AG10803 (cell line): ENCODE data around the gene TH.

Source experiments
- DNase-seq: peaks from one replicate; pipeline ENCODE4 v3.0.0; 2010; ENCODE audit warnings: low read depth
- H3K4me3 ChIP-seq: 2 replicates; pipeline ENCODE4 v1.5.1; 2011; ENCODE audit warnings: mild to moderate bottlenecking, low read length, control low read depth
- TF ChIP-seq, protein P1 (sequence below): conservative IDR thresholded peaks from 2 replicates; pipeline ENCODE4 v1.5.1; 2011; ENCODE audit warnings: mild to moderate bottlenecking, low read length, control low read depth, inconsistent platforms

The TH gene

DNA sequence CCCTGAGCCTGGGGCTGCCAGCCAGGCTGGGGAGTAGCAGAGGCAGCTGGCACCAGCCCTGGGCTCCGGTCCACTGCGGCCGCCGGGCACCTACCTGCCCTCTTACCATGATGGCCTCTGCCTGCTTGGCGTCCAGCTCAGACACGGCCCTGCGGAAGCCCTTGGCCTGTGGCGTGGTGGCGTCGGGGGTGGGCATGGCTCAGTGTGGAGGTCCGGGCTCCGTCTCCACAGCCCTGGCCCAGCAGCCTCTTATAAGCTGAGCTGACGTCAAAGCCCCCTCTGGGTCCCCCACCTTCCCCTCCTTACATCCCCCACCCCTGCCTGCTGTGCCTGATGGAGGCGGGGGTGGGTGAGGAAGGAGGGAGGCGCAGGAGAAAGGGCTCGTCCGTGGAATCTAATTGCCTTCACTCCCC lies at the start of gene TH:
TSS of gene TH (minus strand) at position 225 of the 413 bp plus-strand sequence. CDS start at position 196, 29 bp downstream.
- H3K4me3 ChIP-seq = no peak within 1 kb of the TSS
- DNase-seq = no peak
- TF ChIP-seq, protein P1, sequence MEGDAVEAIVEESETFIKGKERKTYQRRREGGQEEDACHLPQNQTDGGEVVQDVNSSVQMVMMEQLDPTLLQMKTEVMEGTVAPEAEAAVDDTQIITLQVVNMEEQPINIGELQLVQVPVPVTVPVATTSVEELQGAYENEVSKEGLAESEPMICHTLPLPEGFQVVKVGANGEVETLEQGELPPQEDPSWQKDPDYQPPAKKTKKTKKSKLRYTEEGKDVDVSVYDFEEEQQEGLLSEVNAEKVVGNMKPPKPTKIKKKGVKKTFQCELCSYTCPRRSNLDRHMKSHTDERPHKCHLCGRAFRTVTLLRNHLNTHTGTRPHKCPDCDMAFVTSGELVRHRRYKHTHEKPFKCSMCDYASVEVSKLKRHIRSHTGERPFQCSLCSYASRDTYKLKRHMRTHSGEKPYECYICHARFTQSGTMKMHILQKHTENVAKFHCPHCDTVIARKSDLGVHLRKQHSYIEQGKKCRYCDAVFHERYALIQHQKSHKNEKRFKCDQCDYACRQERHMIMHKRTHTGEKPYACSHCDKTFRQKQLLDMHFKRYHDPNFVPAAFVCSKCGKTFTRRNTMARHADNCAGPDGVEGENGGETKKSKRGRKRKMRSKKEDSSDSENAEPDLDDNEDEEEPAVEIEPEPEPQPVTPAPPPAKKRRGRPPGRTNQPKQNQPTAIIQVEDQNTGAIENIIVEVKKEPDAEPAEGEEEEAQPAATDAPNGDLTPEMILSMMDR = no peak

DNA sequence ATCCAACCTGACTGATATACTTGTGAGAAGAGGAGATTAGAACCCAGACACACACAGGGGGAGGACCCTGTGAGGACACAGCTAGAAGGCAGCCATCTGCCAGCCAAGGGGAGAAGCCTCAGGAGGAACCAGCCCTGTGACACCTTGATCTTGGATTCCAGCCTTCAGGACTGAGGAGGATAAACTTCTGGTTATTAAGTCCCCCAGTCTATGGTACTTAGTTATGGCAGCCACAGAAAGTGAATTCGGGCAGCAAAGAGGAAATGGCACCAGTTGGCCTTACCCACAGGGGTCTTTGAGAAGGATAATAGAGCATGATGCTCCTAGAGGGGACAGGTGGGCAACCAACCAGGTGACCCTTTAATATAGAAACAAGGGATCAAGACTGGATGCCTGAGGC lies 49.4 kb upstream of the TH start:
- DNase-seq = no peak
- TF ChIP-seq, protein P1 = no peak
- H3K4me3 ChIP-seq = no peak overlapping the region

DNA sequence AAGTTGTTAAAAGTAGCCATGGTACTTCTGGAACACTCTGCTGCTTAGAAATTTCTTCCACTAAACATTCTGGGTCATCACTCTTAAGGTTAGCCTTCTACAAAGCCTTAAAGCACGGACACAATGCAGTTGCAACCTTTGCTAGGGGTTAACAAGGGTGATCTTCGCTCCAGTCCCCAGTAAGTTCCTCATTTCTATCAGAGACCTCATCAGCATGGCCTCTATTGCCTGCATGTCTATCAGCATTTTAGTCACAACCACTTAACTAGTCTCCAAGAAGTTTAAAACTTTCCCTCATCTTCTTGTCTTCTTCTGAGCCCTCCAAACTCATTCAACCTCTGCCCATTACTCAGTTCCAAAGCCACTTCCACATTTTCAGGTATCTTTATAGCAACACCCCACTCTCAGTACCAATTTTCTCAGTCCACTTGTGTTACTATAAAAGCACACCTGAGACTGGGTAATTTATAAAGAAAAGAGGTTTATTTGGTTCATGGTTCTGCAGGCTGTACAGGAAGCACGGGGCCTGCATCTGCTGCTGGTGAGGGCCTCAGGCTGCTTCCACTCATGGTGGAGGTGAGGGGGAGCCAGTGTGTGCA lies 48.7 kb upstream of the TH start:
- TF ChIP-seq, protein P1 = no peak
- no peak for DNase-seq

DNA sequence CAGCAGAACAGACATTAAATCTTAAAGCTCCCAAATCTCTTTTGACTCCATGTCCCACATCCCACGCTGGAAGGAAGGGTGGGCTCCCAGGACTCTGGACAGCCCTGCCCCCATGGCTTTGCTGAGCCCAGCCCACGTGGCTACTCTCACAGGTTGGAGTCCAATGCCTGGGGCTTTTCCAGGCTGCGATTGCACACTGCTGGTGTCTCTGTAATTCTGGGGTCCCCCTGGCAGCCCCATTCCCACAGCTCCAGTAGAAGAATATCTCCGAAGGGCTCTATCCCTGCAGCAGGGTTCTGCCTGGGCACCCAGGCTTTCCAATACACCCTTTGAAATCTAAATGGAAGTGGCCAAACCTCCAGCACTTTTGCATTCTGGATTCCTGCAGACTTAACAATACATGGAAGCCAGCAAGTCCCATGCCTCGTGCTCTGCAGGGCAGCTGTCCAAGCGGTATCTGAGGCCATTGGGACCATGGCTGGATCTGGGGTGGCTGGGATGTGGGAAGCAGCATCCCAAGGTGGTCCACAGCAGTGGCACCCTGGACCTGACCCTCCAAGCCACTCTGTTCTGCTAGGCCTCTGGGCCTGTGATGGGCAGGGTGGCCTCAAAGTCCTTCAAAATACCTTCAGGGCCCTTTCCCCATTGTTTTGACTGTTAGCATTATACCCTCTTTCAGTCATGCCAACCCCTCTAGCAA lies 47.9 kb upstream of the TH start:
- no peak for DNase-seq
- H3K4me3 ChIP-seq = no peak overlapping the region
- TF ChIP-seq, protein P1 = no peak

More for the DNA sequence above, 48.7 kb upstream of the TH start:
- H3K4me3 ChIP-seq = no peak overlapping the region

DNA sequence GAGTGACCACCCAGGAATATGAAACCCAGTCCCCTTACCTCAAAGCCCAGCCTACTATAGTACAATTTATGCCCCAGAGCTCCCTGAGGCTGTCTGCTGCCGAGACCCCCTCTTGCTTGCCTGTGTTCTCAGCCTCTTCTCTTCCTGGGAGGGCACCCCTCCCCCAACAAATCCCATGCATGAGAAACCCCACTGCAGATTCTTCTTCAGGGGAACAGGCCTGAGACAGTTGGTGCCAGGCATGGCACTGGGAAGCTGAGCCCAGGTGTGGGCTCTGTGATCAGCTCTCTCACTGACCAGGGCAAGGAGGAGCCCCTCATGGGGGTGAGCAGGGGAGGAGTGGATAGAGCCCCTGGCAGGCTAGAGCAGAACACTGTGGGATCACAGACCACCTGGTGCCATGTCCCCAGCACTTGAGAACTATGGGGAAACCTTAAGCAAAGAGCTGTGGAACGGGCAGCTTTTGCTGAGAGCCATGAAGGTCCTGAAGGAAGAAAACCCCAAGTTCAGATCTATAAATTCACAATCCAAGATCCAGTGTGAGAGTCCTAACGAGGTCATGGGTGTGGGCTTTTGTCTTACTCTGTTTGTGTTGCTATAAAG lies 46.5 kb upstream of the TH start:
- TF ChIP-seq, protein P1 = no peak
- H3K4me3 ChIP-seq = no peak overlapping the region
- DNase-seq = no peak

DNA sequence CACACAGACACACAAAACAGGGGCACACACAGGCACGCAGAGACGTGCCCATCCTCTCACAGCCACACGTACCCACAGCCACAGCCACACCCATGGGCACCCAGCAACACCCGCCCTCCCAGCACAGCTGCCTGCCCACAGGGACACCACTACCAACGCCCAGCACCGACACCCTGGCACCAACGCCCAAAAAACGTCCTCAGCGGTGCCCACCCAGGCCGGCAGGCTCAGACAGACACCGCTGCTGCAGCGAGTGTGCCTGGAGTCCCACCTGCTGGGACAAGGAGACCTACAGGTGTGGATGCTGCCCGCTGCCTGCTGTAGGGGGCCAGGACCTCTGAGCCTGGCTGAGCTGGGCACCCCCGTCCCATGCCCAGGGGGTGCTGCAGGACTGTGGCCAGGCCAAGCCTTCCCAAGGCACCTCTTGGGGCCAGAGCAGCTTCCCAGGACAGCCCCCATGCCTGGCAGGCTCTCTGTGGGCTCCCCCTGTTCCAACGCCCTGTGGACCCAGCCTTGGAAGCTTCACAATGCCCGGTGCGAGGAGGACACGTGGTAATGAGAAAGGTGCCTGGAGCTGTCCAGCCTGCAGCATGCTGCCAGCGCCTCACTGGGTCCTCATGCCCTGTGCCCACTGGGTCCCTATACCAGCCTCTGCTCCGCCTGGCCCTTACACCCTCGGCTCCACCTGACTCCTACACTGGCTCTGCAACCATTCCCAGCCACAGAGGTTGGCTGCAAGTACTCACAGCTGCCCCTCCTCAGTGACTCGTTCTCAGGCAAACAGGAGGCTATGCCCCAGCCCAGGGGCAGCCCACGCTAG lies 45.8 kb upstream of the TH start:
- DNase-seq = no peak
- TF ChIP-seq, protein P1 = no peak
- H3K4me3 ChIP-seq = no peak overlapping the region
